ENCODE results near the gene PHC2.

DNA sequence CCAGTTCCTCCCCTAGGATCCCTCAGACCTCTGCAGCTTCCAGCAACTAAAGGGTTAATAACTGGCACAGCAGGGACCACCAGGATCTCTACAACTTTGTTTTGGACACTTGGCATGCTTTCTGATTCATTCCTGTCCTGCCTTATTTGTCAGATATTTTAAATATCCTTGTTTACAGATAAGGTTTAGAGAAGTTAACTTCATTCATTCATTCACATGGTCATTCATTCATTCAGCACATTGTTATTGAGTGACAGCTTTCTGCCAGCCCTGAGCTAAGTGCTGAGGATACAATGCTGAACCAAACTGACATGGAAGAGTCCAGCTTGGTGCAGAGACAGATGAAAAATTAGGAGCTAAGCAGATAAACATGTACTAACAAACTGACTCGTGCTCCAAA, 8.8 kb upstream of the PHC2 start:
- TF ChIP-seq ZFP3 (CRISPR knock-in tag; IDR thresholded peaks at IDR 0.05) (no peak), TOX (CRISPR knock-in tag; IDR thresholded peaks at IDR 0.05; ENCODE audit: borderline replicate concordance) (no peak)
- TF ChIP-seq, protein P1, sequence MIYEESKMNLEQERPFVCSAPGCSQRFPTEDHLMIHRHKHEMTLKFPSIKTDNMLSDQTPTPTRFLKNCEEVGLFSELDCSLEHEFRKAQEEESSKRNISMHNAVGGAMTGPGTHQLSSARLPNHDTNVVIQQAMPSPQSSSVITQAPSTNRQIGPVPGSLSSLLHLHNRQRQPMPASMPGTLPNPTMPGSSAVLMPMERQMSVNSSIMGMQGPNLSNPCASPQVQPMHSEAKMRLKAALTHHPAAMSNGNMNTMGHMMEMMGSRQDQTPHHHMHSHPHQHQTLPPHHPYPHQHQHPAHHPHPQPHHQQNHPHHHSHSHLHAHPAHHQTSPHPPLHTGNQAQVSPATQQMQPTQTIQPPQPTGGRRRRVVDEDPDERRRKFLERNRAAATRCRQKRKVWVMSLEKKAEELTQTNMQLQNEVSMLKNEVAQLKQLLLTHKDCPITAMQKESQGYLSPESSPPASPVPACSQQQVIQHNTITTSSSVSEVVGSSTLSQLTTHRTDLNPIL (CRISPR knock-in tag; IDR thresholded peaks at IDR 0.05; ENCODE audit: low read depth), result no peak
